ENCODE measurements around the gene RAC3.
"Not testable (repeated sequence)": the region's sequence is repeated elsewhere in the genome, so short reads cannot be mapped to it uniquely, and the experiment has no call there.

RAC3 gene

DNA sequence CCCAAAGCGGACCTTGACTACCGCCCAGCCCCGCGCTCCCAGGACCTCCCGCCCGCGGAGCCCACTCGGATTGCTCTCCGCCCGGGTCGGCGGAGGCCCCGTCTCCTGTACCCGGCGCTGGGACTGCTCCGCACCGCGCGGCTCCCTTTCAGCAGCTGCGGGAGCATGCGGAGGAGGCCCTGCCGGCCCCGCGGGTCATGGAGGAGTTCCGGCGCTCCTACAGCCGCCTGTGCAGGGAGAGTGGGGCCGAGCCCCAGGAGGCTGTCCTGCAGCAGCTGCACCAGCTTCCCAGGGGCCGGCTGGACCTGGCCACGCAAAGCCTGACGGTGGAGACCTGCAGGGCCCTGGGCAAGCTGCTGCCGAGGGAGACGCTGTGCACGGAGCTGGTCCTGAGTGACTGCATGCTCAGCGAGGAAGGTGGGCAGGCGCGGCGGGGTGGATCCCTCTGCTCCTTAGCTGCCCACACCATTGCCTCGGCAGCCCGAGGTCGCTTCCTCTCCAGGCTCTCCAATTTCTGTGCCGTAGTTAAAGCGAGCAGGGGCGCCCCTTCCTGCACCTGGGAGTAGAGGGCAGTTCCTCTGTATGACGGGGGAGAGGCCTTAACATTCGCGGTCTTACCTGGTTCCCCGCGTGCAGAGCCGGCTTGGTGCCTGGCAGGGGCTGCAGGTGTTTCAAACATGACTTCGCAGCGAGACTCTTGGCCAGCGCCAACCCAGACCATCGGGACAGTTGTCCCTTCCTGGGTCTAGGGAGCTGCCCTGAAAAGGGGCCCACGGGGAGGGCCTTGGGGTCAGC lies 7.8 kb upstream of the RAC3 start:
- DNase-seq (ENCODE audit: low read depth), result no peak

DNA sequence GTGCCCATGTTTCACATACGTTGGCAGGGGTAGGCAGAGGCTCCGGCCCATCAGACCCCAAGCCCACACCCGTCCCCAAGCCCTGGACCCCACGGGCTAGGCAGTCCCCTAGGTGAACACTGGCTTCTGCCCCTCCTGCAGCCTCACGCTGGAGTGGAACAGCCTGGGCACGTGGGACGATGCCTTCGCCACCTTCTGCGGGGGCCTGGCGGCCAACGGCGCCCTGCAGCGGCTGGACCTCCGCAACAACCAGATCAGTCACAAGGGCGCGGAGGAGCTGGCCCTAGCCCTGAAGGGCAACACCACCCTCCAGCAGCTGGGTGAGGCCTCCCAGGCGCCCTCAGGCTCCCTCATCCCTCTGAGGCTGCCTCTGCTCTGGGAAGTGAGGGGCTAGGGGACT lies 6.6 kb upstream of the RAC3 start:
- no peak for DNase-seq (ENCODE audit: low read depth)

DNA sequence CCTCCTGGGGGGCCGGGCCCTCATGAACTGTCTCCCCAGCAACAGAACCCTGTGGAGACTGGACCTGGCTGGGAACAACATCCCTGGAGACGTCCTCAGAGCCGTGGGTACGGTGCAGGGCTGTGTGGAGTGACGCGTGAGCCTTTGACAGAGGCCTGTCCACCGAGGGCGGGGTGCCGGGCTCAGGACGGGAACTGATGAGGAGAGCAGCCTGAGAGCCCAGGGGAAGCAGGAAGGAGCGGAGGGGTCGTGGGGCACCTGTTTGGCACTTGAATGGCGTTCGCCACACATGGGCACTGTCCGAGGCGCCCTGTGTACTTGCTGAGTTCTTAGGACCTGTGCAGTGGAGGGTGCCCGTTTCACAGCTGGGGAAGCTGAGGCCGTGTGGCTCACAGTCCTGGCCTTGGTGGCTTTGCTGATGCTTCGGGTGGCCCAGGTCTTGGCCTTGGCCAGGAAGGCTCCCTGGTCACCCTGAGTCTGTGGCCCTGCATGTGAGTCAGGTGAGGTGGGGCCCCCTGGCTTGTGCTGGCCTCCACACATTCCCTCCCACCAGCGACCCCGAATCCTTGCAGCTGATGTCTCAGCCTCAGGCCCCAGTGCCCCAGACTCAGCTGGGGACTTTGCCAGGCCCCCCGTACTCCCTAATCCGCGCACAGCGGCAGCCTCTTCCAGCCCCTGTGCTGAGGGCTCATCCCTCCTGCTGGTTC lies 5.9 kb upstream of the RAC3 start:
- no peak for DNase-seq (ENCODE audit: low read depth)

DNA sequence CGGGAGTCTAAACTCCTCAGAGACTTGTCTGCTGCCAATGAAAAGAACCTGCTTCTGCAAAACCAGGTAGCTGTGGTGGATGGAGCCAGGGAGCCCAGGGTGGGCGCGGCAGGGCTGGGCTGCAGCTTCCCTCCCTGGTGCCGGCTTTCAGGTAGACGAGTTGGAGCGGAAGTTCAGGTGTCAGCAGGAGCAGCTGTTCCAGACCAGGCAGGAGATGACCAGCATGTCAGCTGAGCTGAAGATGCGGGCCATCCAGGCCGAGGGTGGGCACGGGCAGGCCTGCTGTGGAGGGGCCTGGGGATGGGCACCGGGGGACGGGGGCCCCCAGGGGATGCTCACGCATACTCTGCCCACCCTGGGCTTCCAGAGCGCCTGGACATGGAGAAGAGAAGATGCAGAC lies 3.2 kb upstream of the RAC3 start:
- DNase-seq (ENCODE audit: low read depth), result no peak

DNA sequence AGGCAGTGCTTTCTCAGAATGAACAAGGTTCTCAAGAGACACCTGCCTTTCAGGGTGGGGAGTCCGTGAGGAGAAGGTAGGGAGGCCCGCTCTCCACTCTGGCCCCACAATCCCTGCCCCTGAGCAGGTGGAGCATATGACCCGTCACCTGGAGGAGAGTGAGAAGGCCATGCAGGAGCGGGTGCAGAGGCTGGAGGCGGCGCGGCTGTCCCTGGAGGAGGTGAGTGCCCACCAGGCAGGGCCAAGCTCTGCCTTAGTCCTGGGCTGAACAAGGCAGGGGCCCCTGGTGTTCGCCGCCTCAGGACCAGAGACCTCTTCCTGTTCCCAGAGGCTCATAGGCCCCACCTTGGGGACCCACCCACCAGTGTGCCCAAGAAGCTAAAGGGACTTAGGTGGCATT lies 2.5 kb upstream of the RAC3 start:
- DNase-seq (ENCODE audit: low read depth), result no peak

DNA sequence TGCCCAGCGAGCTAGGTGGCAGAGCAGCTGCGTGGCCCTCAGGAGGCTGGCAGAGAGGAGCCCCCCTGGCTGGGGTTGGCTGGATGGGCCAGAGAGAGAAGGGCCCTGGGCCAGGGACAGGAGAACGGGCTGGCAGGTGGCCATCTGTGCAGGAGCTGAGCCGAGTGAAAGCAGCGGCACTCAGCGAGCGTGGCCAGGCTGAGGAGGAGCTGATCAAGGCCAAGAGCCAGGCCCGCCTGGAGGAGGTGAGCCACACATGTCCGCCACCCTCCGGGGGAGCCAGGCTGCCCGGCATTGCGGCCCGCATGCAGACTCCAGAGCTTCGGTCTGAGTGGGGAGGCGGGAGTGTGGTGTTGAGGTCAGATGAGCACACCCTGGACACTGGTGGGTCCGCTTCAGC lies 2.1 kb upstream of the RAC3 start:
- no peak for DNase-seq (ENCODE audit: low read depth)

DNA sequence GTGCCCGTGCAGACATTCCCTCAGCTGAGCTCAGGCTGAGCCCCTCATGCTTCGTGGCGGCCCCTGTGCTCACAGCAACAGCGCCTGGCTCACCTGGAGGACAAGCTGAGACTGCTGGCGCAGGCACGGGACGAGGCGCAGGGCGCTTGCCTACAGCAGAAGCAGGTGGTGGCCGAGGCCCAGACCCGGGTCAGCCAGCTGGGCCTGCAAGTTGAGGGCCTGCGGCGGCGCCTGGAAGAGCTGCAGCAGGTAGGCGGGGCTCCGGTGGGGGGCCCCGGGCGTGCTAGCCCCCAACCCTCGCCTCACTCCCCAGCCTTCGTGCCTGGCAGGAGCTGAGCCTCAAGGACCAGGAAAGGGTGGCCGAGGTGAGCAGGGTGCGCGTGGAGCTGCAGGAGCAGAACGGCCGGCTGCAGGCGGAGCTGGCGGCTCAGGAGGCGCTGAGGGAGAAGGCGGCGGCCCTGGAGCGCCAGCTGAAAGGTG lies 1.4 kb upstream of the RAC3 start:
- DNase-seq (ENCODE audit: low read depth), result no peak

DNA sequence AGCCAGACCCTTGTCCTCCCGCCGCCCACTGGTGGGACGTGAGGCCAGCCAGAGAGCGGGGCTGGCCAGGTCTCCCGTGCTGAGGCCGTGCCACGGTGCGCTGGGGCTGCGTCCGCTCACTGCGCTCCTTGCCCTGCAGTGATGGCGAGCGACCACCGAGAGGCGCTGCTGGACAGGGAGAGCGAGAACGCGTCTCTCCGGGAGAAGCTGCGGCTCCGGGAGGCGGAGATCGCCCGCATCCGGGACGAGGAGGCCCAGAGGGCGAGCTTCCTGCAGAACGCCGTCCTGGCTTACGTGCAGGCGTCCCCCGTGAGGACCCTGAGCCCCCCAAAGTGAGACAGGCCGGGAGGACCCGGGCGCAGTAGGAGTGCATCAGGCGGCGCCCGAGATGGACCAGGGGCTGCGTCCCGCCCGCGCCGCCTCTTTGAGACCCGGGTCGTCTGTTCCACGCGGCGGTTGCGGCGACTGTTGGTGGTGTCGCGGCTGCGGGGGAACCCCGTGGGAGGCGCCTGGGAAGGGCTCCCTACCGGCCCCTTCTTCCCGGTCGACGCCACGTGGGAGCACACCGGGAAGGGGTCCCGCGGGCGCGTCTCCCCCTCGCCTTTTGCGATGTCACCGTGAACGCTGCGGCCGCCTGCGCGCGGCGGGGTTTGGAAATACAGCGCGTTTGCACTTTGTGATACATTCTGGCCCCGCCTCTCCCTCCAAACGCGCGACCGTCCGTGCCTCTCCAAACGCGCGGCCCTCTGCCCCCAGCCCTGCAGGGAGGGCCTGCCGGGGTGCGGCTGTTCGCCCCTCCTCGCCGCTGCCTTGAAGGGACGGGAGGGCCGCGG lies 792 bp upstream of the RAC3 start:
- peak; percentile 47 for DNase-seq (ENCODE audit: low read depth)

DNA sequence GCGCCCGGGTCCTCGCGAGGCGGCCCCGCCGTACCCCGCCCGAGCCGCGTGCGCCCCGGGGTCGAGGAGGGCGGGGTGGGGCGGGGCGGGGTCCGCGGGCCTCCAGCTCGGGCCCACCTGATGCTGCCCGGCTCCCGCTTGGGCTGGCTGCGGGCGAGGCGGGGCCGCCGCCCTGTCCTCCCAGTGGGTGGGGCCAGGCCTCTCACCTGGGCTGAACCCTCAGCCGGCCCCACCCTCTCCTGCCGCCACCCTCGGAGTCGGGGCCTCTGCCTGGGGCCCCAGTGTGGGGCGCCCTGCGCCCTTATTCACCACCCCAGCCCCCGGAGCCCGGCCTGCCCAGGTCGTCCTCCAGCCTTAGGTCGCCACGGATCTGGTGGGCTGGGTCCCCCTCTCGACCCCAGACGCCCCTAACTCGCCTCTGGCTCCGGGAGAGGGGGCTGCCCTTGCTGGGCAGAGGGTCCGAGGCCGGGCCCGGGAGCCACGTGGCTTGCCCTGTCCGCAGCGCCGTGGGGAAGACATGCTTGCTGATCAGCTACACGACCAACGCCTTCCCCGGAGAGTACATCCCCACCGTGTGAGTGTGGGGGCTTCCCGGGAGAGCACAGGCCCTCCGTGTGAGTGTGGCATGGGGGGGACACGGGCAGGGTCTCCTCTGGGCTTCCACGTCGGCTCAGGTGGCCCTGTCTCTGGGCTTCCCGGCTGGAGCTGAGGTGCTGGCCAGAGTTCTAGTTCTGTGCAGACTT lies 578 bp downstream of the RAC3 start:
- DNase-seq (ENCODE audit: low read depth), result no peak

DNA sequence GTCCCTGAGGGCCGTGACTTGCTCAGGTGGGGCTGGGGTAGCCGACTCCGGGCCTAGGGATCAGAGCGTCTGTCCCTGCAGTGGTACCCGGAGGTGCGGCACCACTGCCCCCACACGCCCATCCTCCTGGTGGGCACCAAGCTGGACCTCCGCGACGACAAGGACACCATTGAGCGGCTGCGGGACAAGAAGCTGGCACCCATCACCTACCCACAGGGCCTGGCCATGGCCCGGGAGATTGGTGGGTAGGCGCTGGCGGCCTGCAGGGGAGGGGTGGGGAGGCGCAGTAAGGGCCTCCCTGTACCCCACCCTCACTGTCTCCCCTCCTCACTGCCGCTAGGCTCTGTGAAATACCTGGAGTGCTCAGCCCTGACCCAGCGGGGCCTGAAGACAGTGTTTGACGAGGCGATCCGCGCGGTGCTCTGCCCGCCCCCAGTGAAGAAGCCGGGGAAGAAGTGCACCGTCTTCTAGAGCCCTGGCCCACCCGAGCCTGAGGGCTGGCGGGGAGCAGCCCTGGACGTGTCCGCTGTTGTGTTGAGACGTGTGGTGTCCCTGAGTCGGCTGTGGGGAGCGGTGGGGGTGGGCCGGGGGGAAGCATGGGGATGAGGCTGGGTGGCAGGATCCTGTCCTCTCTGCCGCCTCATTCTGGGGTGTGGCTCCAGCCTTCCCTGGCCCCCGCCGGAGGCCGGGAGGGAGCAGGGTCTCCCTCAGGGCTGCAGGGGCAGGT lies 2.0 kb downstream of the RAC3 start:
- DNase-seq (ENCODE audit: low read depth), result no peak

DNA sequence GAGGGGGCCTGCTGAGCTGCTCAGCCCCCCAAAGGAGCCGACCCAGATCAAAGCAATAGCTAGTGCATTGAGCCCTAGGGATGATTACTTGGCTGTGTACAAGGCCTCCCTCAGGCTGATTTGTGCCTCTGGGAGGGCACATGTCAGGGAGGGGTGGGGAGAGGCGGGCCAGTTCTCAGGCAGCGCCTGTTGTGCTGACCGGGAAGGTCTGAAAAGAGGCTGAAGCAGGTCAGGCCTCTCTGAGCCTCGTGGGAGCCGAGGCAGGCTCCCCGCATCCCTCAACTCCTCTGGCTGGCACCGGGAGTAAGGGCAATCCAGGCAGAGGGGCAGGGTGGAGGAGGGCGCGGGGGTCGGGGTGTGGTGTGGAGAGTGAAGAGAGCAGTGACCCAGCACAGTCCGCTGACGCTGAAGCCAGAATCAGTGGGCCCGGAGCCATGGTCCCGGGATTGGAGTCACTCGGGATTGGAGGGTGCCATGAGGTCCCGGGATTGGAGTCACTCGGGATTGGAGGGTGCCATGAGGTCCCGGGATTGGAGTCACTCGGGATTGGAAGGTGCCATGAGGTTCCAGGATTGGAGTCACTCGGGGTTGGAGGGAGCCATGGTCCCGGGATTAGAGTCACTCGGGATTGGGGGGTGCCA lies 3.0 kb downstream of the RAC3 start:
- no peak for DNase-seq (ENCODE audit: low read depth)

DNA sequence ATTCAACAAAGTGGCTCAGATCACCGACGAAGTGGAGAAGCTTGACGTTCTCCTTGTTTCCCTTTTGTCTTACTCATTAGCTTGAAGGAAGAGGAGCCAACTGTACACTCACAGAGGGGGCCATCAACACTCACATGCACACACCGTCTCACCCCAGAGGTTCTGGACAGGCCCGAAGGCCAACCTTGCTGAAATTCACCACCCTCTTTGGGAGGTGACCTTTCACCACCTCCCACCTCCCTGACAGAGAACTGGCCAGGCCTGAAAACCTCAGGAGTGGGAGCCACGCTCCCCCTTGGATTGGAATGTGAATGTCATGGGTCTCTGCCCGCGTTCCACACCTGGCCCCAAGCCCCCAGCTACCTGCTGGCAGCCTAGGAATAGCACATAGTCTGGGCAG lies 4.0 kb downstream of the RAC3 start:
- no peak for DNase-seq (ENCODE audit: low read depth)

DNA sequence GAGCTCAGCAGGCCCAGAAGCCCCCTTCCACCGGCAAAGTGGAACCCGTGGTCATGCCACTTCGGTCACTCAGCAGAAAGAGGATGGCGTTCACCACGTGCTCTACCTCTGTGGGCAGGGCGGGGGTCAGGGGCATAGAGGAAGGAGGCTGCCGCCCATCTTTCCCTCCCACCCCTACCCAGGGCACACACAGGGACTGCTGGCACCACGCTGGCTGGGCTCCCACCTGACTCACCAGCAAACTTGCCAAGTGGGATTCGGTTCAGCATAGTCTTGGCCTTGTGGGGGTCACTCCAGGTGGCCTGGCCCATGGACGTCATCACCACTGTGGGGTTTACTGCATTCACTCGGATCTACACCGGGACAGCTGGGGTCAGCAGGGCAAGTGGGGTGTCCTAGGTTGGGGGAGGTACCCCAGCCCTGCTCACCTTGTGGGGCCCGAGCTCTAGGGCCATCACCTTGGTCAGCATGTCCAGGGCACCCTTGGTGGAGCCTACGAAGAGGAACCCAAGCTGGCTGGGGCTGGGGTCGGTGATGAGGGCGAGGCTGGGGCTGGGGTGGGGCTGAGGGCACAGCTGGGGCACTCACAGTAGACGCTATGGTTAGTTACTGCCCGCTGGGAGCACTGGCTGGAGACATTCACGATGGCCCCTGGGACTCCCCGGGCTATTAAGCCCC lies 4.6 kb downstream of the RAC3 start:
- no peak for DNase-seq (ENCODE audit: low read depth)

DNA sequence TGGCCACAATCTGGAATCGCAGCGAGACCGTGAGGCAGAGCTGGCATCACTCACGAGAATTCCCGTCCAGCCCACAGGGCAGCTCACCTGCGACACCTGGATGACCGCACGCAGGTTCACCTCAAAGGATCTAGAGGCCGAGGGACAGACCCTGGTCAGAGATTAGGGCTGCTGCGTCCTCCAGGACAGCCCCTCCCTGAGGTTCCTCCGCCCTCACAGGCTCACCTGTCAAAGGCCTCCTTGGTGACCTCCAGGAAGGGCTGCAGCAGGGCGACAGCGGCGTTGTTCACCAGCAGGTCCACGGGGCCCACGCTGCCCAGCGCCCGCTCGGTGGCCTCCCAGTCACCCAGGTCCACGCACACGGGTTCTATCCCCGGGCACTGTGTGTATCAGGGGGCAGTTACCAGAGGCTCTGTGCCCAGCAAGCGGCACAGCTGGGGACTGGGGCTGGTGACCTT lies 5.2 kb downstream of the RAC3 start:
- DNase-seq (ENCODE audit: low read depth), result no peak

DNA sequence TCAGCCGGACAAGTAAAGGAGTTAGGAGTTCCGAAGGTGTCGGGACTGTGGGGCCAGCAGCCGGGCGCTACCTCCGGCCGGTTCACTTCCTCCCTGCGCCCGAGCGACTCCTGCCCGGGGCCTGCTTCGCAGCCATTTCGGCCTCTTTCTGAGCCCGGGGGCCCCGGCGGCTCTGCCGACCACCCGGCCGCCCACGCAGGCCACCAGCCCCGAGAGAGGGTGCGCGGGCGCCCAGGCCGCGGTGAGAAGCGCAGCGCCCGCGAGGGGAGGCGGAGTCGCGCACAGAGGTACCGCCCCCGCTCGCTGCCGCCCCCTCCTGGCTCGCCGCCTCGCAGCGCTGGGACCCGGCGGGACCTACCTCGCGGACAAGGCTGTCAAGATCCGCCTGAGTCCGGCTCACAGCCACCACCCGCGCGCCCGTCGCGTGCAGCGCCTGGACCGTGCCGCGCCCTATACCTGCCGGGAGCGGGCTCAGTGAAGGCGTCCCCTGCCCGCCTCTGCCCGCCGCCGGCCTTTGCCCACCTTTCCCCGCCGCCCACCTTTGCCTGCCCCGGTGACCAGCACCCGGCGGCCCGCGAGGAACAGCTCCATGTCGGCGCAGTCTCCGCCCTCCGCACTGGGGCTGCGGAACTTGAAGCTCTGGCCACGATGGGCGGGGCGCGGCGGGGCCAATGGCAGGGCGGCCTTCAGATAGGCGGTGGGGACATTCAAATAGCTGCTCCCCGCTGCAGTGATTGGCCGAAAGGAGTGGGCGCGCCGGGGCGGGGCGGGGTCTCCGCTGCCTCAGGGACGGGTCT lies 5.8 kb downstream of the RAC3 start, which contains the start of gene DCXR:
Gene DCXR, minus strand, starts transcription at position 606 of the 797 bp plus-strand sequence. Its CDS starts 15 bp downstream, at position 591.
- peak; percentile 89 for DNase-seq (ENCODE audit: low read depth)

DNA sequence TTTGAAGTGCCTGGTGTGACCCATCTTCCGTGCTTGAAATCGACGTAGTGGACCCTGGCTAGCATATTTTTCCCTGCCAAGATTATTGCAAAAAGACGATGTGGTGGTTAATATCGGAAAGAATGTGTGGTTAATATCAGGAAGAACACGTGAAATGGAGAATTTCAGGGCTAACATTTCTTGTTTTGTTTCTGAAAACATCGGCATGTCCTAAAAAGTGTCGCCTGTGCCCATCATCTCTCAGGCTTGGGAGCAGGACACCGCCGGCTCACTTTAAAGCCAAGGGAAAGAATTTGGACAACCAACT lies 6.4 kb downstream of the RAC3 start:
- no peak for DNase-seq (ENCODE audit: low read depth)

DNA sequence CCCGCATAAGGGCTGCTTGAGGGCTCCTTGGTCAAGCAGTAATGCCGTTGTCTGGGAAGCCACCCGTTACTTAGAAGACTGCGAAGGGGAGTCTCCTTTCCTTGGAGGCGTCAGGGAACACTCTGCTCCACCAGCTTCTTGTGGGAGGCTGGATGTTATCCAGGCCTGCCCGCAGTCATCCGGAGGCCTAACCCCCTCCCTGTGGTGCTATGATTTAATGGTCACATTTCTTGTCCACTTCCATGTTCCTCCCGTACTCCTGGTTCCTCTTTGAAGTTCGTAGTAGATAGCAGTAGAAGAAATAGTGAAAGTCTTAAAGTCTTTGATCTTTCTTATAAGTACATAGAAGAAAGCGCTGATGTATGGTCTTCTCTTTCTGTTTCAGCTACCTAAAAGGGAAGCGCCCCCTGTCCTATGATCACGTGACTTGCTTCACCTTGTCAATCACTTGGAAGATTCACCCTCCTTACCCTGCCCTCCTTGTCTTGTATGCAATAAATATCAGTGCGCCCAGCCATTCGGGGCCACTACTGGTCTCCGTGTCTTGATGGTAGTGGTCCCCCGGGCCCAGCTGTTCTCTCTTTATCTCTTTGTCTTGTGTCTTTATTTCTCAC lies 7.4 kb downstream of the RAC3 start:
- not testable (repeated sequence) for DNase-seq (ENCODE audit: low read depth)

DNA sequence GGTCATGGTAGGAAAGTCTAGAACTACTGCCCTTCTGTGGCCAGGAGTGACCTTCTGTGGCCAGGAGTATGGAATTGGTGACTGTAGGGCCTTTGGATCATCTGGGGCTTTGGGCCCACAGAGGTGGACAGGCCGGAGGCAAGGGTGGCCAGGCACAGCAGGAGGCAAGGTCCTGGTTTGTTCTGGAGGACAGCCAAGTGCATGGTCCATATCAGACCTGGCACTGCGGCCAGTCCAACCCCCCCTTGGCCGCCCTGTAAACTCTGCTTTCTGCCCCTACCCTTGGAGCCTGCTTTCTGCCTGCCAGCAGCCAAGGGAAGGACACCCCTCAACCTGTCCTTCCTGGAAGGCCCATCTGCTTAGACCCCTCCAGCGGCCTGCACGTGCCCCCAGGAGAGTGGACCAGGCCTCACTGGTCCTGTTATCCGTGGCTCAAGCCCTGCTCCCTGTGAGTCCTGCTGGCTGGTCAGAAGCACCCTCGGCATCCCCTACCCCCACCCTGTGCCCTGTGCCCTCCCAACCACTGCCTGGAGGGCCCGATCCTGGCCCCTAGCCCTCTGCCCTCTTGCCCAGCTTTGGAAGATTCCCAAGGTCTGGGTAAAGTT lies 8.3 kb downstream of the RAC3 start:
- DNase-seq (ENCODE audit: low read depth), result no peak
